DMS53 treated with DMSO at 0.1 percent for 48 hours (cell line): ENCODE measurements around the gene GABRB1.

Source experiments
- DNase-seq: peaks from one replicate; lab custom pipeline; 2025; ENCODE audit not compliant: unreplicated experiment; lab: John Stamatoyannopoulos, UW

The GABRB1 gene

GRCh38 chr4:47031011-47031678, at the start of gene GABRB1:
Gene GABRB1 (plus strand): TSS chr4:47031567.
- DNase-seq, result peak; percentile 79

DNA sequence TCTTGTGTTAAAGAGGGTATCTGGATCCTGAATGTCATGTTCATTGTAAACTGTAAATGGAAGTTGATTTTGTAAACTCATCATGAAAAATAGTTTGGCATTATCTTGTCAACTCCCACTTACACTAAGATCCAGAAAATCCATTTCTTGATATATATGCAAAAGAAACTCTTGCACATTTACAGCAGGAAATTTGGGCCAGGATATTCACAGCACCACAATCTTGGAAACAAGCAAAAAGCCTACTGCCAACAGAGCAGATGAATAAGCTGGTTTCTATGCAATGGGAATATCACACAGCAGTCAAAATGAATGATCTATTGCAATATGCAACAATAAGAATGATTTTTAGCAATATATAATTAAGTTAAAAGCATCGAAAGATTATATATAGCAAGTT, 46.6 kb upstream of the GABRB1 start:
- DNase-seq, result no peak

- DNase-seq, result no peak
Measured at GRCh38 chr4:46986922-46987638, 44.3 kb upstream of the GABRB1 start.

GRCh38 chr4:46992338-46992737, 39.0 kb upstream of the GABRB1 start:
- DNase-seq, result no peak

GRCh38 chr4:46993075-46994006, 38.0 kb upstream of the GABRB1 start, which contains the start of gene GABRA4:
Gene GABRA4 (minus strand): TSS chr4:46993581. CDS start chr4:46993424, 157 bp downstream.
- DNase-seq, result peak; percentile 18

DNA sequence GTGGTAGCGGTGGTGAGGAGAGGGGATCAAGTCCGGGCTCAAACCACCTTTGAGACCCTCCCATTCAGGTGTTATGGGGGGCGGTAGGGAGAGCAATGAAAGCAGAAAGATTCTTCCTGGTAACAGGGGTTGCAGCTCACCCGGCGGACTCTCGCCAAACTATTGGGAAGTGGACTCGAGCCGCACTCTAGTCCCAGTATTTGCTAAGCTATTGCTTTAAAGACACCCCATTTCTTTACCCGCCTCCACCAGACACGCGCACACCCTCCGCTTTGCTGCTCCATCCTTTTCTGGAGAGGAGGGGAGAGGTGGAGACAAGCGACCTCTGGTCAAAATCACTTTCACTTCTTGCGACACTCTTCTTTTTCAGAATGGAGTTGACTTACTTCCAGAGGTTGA, 37.4 kb upstream of the GABRB1 start:
- no peak for DNase-seq

DNA sequence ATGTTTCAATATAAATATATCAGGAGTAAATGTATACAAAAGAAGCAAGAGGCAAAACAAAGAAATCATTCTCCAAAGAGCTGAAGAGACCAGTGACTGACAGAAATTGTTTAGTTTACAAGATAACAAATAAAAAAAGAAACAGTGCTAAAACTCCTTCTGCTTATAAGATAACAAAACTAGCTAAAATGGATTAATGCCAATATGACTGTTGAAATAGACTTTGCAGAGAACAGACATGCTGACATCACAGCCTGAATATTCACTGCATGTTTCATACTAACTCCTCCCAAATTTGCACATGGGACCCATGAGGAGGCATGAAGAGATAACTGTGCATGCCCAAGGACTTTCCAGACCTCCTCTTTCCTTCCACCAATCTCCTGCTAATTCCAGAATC, 31.8 kb upstream of the GABRB1 start:
- no peak for DNase-seq

DNA sequence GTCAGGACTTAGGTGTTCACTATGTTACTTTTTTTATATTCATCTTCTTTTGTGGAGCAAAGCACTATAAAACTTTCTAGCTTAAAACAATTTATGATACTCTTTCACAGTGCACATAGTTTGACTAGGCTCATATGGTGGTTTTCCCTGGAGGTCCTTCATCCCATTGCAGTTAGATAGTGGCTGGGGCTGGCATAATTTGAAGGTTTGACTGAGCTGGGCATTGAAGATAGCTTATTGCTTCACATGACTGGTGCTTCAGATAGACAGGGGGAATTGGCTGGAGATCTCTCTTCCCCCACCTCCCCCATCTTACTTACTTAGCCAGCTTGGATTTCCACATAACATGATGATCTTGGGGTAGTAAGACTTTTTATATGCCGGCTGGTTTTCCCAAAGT, 31.0 kb upstream of the GABRB1 start:
- DNase-seq, result no peak

- no peak for DNase-seq
Measured at GRCh38 chr4:47002580-47002979, 28.8 kb upstream of the GABRB1 start.

DNA sequence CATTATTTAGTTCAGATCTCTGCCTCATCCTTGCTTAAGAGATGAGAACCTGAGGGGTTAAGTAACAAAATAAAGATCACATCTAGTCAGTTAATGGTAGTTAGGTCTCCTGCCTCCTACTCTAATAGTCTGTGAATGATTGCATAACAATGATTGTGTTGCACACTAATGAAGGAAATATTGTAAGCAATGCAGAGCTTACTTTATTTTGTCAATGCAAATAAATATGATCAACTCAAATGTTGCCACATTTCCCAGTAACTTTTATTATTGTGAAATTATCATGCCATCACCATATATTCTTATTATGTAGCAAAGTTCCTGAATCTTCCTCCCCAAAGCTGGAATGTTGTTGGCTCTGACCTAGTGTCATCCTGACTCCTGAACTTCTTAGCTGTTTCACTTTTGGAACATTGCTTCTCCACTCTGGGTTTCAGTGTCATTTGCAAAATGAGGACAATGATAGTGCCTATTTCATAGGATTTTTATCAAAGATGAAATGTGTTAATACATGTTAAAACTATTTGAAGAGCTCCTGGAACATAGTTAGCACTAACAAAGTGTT, 20.9 kb upstream of the GABRB1 start:
- no peak for DNase-seq

- peak; percentile 30 for DNase-seq
Measured at GRCh38 chr4:47010912-47011446, 20.4 kb upstream of the GABRB1 start.

DNA sequence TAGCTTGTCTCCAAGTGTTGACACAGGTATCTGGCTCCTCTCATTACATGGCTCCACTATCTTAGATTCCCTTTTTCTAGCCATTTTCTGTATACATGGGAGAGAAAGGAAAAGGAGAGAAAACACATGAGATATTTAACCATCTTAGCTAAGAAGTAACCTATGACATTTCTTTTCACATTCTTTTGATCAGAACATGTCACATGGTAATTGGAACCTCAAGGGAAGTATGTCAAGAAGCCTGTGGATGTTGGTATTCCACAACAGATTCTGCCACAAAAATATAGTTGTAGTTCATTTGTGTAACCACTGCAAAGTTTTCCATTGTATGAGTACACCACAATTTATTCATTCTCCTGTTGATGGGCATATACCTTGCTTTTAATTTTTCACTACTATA, 18.7 kb upstream of the GABRB1 start:
- no peak for DNase-seq

GRCh38 chr4:47013373-47013772, 18.0 kb upstream of the GABRB1 start:
- DNase-seq, result no peak

DNA sequence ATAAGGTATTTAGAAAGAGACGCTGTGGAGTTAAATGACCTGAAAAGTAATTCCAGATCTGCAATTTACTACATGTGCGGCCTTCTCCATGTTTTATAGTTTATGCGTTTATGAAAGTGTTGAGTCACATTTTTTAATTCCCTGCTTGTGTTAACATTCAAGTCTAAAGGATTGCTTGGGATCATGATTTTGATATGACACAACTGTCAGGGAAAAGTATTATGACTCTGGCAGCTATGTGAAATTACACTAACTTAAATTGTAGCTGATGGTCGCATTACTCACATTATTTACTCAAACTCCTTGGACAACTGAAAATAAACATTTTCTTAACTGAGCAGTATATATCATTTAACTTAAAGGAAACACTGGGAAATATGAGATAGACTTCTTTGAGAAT, 14.3 kb upstream of the GABRB1 start:
- no peak for DNase-seq

GRCh38 chr4:47017494-47017893, 13.9 kb upstream of the GABRB1 start:
- DNase-seq, result no peak

- peak; percentile 78 for DNase-seq
Measured at GRCh38 chr4:47031751-47032404, 511 bp downstream of the GABRB1 start.

DNA sequence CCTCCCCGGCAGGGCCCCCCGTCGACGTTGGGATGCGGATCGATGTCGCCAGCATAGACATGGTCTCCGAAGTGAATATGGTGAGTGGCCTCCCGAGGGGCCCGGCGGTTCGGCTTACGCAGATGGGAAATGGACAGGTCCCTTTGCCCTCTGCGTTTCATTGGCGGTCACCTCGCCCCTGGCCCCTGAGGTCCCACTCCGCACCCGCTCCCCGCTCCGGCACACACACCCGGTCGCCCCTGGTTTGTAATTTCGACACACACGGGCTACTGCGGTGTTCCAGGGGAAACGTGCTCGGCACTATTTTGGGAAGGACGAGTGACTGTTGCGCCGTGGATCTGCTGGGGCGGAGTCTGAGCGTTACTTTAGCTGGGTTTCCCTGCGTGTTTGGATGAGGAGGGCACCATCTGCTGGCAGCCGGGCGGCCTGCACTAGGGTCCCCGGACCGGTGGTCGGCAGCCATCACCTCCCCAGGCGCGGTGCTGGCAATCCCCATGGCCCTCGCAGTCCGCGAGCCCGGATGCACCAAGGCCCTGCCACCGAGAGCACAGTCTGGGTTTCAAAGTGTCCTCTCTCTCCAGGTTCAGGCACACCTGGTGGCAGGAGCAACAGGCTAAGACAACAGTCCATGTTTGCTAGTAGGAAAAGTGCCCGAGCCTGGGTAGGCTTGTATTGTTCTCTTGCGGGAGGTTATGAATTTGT, 1.2 kb downstream of the GABRB1 start:
- DNase-seq, result peak; percentile 81

- DNase-seq, result no peak
Measured at GRCh38 chr4:47038263-47038662, 6.9 kb downstream of the GABRB1 start.

DNA sequence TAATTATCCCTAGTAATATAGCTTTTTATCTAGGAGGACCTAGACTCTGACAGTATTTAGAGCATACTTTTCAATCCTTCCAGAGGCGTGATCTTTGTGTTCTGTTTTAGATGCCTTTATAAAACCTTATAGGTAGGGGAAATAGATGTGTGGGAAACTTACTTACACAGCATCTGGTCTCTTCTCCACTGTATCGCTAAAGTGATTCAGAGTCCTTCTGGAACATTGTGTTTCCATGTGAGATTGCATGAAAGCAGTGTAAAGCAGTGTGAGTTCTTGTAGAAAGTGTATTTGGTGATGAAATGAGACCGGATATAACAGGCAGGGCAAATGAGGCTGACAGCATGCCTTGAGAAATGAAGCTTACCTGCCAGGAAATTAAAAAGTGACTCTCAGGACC, 9.5 kb downstream of the GABRB1 start:
- DNase-seq, result no peak

- no peak for DNase-seq
Measured at GRCh38 chr4:47043821-47044220, 12.5 kb downstream of the GABRB1 start.
